GM12878 (cell line): ENCODE measurements around the gene SIL1. TPM values are rescaled to one million over a fixed set of nuclear protein-coding genes. Genes with fewer than 3 reads are reported as not detected.

Experiments
- BCLAF1 ChIP-seq: fragments of 450-650 bp; IDR thresholded peaks from 2 replicates; pipeline ENCODE4 v1.6.1; 2017; ENCODE audit warnings: antibody characterized with exemption, mild to moderate bottlenecking, moderate library complexity
- CREB1 ChIP-seq: IDR thresholded peaks from 2 replicates; pipeline ENCODE4 v1.6.1; 2012; ENCODE audit warnings: low read depth, mild to moderate bottlenecking, inconsistent platforms
- CUX1 ChIP-seq: IDR thresholded peaks from 2 replicates; pipeline ENCODE4 v1.6.1; 2012; ENCODE audit warnings: improper control_type of control experiment, low read depth, low read length; ENCODE audit not compliant: insufficient replicate concordance
- HCFC1 ChIP-seq: fragments of 150-350 bp; IDR thresholded peaks from 2 replicates; pipeline ENCODE4 v1.6.1; 2014; ENCODE audit warnings: low read length
- RAD51 ChIP-seq: fragments of 450-650 bp; IDR thresholded peaks from 2 replicates; pipeline ENCODE4 v1.6.1; 2016; ENCODE audit warnings: moderate library complexity, mild to moderate bottlenecking, inconsistent platforms
- polyA plus RNA-seq, 11 experiments: library from polyadenylated mRNA; depleted of rRNA in 4 of 11; unstranded in 6 of 11; stranded (reverse) in 5 of 11; fragments of >200 nt; fragmentation: Nextera tagmentation in 4 of 11; fragmentation: Illumina TruSeq in 1 of 11; extraction: Ambion mirVana in 4 of 11; extraction: Trizol in 1 of 11; gene quantifications; 1 replicate in 1 of 11; 2 replicates in 10 of 11; pipeline versions ENCODE4 v1.2.1 to v1.2.3, GENCODE V29; 2011 to 2016; ENCODE audit warnings: inconsistent platforms in 2 of 11, missing spikeins in 2 of 11, low read depth in 1 of 11
- total RNA-seq, 4 experiments: library from RNA; depleted of rRNA in 3 of 4; stranded (reverse); fragments of >200 nt in 3 of 4; fragmentation: Illumina TruSeq in 1 of 4; extraction: Trizol in 1 of 4; gene quantifications; 2 replicates each; pipeline versions ENCODE4 v1.2.1 to v1.2.3, GENCODE V29; 2013 to 2021
- TF ChIP-seq, protein P1 (sequence below), 3 experiments: IDR thresholded peaks in 2 of 3; conservative IDR thresholded peaks in 1 of 3; 2 replicates each; pipeline ENCODE4 v1.5.1; 2011; ENCODE audit warnings: low read depth in 3 of 3, low read length in 3 of 3, mild to moderate bottlenecking in 3 of 3, control low read depth in 2 of 3, moderate library complexity in 2 of 3, inconsistent platforms in 1 of 3, mixed read lengths in 1 of 3; ENCODE audit not compliant: control insufficient read depth in 2 of 3, insufficient read depth in 1 of 3; ENCODE audit errors: extremely low read depth in 1 of 3

SIL1 gene
- total and polyA plus RNA-seq, 10 of the 15 experiments (the other 5 are each of a cell fraction or from before 2014, with no cell fraction given): 4.1 to 49.8 (median 29.4) TPM

GRCh38 chr5:138954257-138955012 is 243.7 kb downstream of the SIL1 start (continued):
- TF ChIP-seq, protein P1, sequence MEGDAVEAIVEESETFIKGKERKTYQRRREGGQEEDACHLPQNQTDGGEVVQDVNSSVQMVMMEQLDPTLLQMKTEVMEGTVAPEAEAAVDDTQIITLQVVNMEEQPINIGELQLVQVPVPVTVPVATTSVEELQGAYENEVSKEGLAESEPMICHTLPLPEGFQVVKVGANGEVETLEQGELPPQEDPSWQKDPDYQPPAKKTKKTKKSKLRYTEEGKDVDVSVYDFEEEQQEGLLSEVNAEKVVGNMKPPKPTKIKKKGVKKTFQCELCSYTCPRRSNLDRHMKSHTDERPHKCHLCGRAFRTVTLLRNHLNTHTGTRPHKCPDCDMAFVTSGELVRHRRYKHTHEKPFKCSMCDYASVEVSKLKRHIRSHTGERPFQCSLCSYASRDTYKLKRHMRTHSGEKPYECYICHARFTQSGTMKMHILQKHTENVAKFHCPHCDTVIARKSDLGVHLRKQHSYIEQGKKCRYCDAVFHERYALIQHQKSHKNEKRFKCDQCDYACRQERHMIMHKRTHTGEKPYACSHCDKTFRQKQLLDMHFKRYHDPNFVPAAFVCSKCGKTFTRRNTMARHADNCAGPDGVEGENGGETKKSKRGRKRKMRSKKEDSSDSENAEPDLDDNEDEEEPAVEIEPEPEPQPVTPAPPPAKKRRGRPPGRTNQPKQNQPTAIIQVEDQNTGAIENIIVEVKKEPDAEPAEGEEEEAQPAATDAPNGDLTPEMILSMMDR (IDR thresholded peaks at IDR 0.05 in 2 of 3, conservative IDR thresholded peaks at IDR 0.05 in 1 of 3; ENCODE audit: control insufficient read depth in 2 of 3, extremely low read depth in 1 of 3, insufficient read depth in 1 of 3, low read depth in 3 of 3, low read length in 3 of 3): no peak
- TF ChIP-seq CREB1: no peak
- TF ChIP-seq HCFC1: no peak
- no peak for TF ChIP-seq CUX1
- no peak for TF ChIP-seq BCLAF1
- no peak for TF ChIP-seq RAD51
